G401 (cell line): Measurements from ENCODE around the gene MS4A13. TPM values are rescaled to one million over a fixed set of nuclear protein-coding genes. Genes with fewer than 3 reads are reported as not detected.
"Not testable (repeated sequence)": the region's sequence is repeated elsewhere in the genome, so short reads cannot be mapped to it uniquely, and the experiment has no call there.

ENCODE experiments used
- DNase-seq: peaks from one replicate; pipeline ENCODE4 v3.0.0-alpha.2; 2015; ENCODE audit warnings: low spot score
- in situ Hi-C: cut with HindIII; loops from 2 replicates; pipeline ENCODE4 v1.10.0; 2016; ENCODE audit warnings: low sequenced_read_pairs, mixed read lengths
- total RNA-seq: library from RNA; depleted of rRNA; stranded (reverse); fragments of >200 nt; shearing (Covaris generic); gene quantifications from 2 replicates; pipeline ENCODE4 v1.2.3, GENCODE V29; 2014; rRNA removed

MS4A13 gene
- total RNA-seq, 1 experiment from 2014 or later = not detected

DNA sequence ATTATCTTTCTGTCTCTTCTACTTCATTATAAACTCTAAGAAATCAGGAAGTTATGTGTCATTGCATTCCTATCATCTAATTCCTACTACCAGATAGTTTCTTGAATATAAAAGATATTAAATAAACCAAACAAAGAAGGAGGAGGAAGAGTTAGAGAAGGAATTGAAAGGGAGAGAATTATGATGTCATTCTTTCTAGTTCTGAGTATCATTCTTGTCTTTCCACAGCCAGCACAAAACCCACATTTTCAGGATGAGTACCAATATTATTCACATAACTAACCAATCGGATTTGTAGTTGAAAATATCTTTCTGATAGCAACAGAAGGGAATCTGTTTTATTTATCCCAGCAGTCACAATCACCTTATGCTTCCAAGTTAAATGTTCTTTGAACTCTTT lies 13.3 kb downstream of the MS4A13 start:
- in situ Hi-C loops = no loop called here
- DNase-seq = no peak

DNA sequence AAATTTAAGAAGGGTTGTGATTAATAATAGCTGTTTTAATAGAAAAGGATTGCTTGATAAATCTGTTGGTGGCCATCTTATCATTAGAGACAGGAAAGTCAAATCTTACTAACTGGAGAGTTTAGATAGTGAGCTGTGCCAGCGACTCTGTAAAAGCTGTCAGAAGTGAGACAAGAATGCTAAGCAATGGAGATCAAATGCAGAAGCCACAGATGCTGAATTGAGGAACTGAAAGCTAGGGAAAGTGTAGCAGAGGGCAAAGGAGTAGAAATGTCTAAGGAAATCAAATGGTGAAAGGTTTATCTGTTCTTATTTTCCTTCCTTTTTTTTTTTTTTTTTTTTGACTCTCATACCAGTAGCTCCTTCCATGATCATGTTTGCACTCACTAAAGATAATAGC lies 13.7 kb downstream of the MS4A13 start:
- in situ Hi-C loops = no loop called here
- DNase-seq = no peak

DNA sequence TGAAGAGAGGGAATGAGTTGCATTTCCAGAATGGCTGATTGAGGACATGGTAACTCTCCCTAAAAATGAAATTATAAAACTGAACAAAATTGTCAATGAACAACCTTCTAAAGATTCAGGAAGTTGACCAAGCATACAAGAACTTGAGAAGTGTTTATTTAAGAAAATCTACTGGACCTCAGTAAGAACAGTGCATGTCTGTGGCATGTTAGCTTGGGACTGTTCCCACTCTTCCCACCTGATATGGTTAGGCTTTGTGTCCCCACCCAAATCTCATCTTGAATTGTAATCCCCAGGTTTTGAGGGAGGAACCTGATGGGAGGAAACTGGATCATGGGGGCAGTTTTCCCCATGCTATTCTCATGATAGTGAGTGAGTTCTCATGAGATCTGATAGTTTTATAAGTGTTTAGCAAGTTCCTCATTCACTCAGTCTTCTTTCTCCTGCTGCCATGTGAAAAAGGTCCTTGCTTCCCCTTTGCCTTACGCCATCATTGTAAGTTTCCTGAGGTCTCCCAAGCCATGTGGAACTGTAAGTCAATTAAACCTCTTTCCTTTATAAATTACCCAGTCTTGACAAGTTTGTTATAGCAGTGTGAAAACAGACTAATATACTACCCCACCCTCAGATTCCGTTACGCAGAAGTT lies 15.4 kb downstream of the MS4A13 start:
- in situ Hi-C loops = no loop called here
- no peak for DNase-seq

DNA sequence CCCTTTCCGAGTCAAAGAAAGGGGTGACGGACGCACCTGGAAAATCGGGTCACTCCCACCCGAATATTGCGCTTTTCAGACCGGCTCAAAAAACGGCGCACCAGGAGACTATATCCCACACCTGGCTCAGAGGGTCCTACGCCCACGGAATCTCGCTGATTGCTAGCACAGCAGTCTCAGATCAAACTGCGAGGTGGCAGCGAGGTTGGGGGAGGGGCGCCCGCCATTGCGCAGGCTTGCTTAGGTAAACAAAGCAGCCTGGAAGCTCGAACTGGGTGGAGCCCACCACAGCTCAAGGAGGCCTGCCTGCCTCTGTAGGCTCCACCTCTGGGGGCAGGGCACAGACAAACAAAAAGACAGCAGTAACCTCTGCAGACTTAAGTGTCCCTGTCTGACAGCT lies 17.2 kb downstream of the MS4A13 start:
- in situ Hi-C loops, DNase-seq: not testable (repeated sequence)

DNA sequence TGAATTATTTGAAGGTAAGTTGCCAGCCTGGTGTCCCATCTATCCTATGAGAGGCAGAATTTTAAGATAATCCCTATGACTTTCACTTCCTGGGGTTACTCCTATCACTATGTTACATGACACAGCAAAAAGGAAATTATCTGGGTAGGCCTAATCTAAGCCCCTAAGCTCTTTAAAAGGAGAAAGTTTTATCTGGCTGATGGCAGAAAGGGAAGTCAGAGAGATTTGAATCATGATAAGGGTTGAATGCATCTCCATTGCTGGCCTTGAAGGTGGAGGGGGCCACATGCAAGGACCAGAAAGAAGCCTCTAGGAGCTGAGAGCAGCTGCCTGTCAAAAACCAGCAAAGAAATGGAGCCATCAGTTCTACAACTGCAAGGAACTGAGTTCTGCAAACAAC lies 23.4 kb downstream of the MS4A13 start:
- DNase-seq, in situ Hi-C loops: not testable (repeated sequence)

DNA sequence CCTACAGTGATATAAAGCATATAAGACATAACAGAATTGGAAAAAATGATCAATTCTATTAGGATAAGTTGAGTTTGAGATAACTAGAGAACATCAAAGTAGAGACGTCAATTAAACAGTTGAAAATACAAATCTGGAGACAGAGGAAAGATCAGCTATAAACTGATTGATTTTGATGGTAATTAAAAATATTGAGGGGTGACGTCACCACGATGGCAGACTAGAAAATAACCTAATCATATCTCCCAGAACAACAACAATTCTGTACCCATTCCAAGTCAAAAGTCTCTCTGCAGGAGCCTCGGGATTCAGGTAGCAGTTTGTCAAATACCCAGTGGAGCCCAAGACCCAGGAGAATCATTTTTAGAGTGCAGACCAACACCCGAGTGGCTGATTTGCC lies 28.9 kb downstream of the MS4A13 start:
- in situ Hi-C loops = no loop called here

GRCh38 chr11:60561254-60561653 lies 46.1 kb downstream of the MS4A13 start:
- DNase-seq = no peak
- in situ Hi-C loops = no loop called here

More for the DNA sequence above, 28.9 kb downstream of the MS4A13 start:
- no peak for DNase-seq

- in situ Hi-C loops = no loop called here
- DNase-seq = no peak
These were observed 48.5 kb downstream of the MS4A13 start for GRCh38 chr11:60563553-60564235.

DNA sequence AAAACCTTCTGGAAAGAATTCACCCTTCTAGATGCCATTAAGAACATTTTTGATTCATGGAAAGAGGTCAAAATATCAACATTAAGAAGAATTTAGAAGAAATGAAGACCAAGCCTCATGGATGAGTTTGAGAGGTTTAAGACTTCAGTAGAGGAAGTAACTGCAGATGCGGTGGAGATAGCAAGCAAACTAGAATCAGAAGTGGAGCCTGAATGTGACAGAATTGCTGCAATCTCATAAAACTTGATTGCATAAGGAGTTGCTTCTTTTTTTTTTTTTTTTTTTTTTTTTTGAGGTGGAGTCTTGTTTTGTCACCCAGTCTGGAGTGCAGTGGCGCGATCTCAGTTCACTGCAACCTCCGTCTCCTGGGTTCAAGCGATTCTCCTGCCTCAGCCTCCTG lies 51.6 kb downstream of the MS4A13 start:
- DNase-seq = no peak
- in situ Hi-C loops = no loop called here

DNA sequence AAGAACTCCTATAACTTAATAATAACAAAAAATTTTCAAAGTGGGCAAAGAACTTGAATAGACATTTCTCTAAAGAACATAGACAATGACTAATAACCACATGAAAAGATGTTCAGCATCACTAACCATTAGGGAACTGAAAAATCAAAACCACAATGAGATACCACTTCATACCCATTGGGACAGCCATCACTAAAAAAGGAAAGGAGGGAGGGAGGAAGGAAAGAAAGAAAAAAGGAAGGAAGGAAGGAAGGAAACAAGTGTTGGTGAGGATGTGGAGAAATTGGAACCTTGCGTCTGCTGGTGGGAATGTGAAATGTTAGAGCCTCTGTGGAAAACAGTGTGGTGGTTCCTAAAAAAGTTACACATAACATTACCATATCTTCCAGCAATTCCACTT lies 55.8 kb downstream of the MS4A13 start:
- in situ Hi-C loops = no loop called here
- DNase-seq = no peak

- in situ Hi-C loops = no loop called here
- no peak for DNase-seq
These were observed 74.4 kb downstream of the MS4A13 start for GRCh38 chr11:60589611-60590010.

Other genes starting within 250 kb of the MS4A13 start
- gene MS4A4A, start 234.7 kb upstream of the MS4A13 start, total RNA-seq = not detected in 2 replicates
- gene MS4A6E, start 188.1 kb upstream of the MS4A13 start, total RNA-seq = not detected in 2 replicates
- not detected in 2 replicates for gene MS4A7, start 136.9 kb upstream of the MS4A13 start, total RNA-seq
- gene MS4A14, start 118.9 kb upstream of the MS4A13 start, total RNA-seq = not detected in 2 replicates
- not detected in 2 replicates for gene MS4A5, start 85.8 kb upstream of the MS4A13 start, total RNA-seq
- not detected in 2 replicates for gene MS4A1, start 59.5 kb upstream of the MS4A13 start, total RNA-seq
- not detected in 2 replicates for gene MS4A12, start 22.6 kb upstream of the MS4A13 start, total RNA-seq
- not detected in 2 replicates for gene MS4A8, start 184.2 kb downstream of the MS4A13 start, total RNA-seq
- not detected in 2 replicates for gene MS4A18, start 209.3 kb downstream of the MS4A13 start, total RNA-seq
- not detected in 2 replicates for gene MS4A15, start 241.5 kb downstream of the MS4A13 start, total RNA-seq